Tongue (tissue), 2 donors: ENCODE measurements around the gene JAZF1. TPM values are rescaled to one million over a fixed set of nuclear protein-coding genes. Genes with fewer than 3 reads are reported as not detected.

Experiments
- DNase-seq: peaks from one replicate; pipeline ENCODE4 v3.0.0-alpha.2; 2015
- total RNA-seq: library from RNA; depleted of rRNA; stranded (reverse); fragments of >200 nt; gene quantifications from one replicate; pipeline ENCODE4 v1.2.3, GENCODE V29; 2014

JAZF1 gene
- total RNA-seq, 1 donor from 2014 or later, result 30.4 TPM

- no peak for DNase-seq
These were observed 14.3 kb downstream of the JAZF1 start for GRCh38 chr7:28165961-28166955.

DNA sequence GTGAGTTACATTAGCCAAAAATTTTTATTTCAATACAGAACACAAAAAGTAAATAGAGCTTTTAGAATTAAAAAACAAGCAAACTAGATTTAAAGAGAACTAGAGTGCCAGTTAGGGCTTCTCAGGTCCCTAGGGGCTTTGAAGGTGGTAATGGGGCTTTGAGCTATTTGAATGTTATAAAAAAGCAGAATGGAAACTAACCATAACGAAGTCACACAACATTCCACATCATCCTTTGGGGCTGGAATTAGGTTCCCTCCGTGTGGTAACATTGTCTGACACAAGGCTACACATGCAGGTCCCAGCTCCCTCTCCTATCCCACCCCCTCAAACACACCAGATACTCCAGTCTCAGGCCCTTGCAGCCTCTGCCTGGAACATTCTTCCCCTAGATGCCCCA lies 15.3 kb downstream of the JAZF1 start:
- no peak for DNase-seq

- no peak for DNase-seq
These were observed 16.6 kb downstream of the JAZF1 start for GRCh38 chr7:28163949-28164348.

GRCh38 chr7:28161331-28161730 lies 19.3 kb downstream of the JAZF1 start:
- DNase-seq, result no peak

DNA sequence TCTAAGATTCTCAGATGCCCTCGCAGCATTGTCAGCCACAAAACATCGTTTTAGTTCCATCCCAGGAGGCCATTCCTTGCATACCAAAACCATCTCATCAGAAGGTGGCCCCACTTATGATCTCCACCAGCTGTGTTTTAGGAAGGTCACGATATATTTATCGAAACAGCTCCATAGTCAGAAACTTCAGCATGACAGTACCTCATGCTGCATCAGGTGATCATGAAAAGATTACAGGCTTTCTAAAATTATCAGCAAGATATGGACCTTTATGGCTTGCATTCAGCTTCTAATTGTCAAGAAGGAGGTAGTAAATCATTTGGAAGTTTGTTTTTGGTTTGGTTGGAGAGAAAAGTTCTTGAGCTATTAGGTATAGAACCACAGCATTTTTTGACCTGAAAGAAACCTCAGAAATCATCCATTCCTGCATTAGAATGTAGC lies 20.0 kb downstream of the JAZF1 start:
- DNase-seq, result no peak

- DNase-seq, result no peak
These were observed 22.7 kb downstream of the JAZF1 start for GRCh38 chr7:28157831-28158416.

DNA sequence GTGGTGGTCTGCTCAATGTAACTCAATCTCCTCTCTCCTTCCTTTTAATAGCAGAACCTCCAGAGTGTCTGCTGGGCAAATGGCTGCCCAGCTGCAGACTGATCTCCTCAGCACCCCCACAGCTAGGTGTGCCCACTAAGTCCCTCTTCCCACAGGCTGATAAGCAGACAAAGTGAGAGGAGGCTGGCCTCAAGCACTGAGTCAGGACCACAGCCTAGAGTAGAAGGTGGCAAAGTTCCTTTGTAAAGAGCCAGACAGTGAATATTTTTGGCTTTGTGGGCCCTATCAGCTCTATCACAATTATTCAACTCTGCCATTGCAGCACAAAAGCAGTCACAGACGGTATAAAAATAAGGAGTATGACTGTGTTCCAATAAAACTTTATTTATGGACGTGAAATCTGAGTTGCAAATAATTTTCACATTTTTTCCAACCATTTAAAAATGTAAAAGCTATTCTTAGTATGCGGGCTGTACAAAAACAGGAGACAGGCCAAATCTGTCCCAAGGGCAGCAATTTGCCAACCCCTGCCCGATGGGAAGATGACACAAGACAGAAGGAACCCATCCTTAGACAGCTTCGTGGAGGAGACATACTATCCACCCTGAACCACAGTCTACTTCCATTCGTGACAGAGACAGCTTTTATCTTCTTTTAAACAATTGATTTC lies 23.4 kb downstream of the JAZF1 start:
- DNase-seq, result no peak

GRCh38 chr7:28156401-28156800 lies 24.2 kb downstream of the JAZF1 start:
- DNase-seq, result no peak

DNA sequence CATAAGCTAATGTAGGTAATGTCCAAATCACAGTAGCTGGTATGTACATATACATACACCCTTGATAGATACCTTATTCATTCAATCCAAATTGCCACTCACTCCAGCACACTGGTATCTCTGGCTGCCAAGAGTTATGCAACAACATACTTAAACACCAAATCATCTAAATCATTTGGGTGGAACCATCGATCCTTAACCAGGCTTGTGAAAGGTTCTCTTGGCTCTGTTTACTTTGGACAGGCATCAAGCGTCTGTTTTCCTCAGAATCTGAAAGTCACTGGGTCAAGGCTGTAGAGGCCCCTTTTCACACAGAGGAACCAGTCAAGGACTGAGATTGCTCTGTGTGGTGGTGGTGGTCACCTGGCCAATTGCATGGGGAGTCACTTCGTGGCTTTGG lies 24.6 kb downstream of the JAZF1 start:
- DNase-seq, result no peak

- DNase-seq, result no peak
These were observed 25.5 kb downstream of the JAZF1 start for GRCh38 chr7:28155019-28155660.

- no peak for DNase-seq
These were observed 28.0 kb downstream of the JAZF1 start for GRCh38 chr7:28152594-28152993.

DNA sequence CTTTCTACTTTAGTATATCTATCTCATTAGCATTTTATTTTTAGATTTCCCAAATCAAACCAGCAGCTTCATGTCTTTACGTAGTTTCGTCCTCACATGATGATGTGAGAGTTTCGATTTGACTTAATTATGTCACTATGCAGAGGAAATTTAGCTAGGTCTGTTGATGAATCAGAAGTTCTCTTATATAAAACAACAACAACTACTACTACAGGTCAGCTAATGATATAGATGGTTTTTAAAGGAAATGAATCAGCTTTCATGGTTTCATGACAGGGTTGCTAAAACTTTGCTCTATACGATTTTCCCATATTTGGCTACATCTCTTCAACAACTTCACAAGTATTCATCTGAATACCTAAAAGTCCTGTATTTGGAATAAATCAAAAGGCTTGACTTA lies 28.6 kb downstream of the JAZF1 start:
- DNase-seq, result no peak

GRCh38 chr7:28149291-28150101 lies 31.1 kb downstream of the JAZF1 start:
- no peak for DNase-seq

- DNase-seq, result no peak
These were observed 34.7 kb downstream of the JAZF1 start for GRCh38 chr7:28145931-28146330.

- no peak for DNase-seq
These were observed 35.4 kb downstream of the JAZF1 start for GRCh38 chr7:28145090-28145626.

DNA sequence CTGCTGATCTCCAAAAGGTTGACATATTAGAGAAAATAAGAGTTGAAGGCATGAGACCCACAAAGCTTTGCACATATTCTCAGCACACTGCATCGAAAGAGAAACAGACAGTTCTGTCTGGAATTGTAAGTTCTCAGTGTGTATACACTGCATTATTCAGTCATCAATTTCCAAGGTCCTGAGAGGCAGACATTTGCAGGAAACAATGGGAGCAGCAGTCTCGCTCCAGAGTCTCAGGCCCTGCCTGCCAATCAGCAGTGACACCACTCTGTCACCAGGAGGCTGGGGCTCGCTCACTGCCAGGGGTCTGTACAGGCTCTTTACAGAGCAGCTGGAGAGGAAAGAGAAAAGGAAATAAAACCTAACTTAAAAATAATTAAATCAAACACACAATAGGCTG lies 36.3 kb downstream of the JAZF1 start:
- DNase-seq, result no peak

- DNase-seq, result no peak
These were observed 37.9 kb downstream of the JAZF1 start for GRCh38 chr7:28142650-28143049.

DNA sequence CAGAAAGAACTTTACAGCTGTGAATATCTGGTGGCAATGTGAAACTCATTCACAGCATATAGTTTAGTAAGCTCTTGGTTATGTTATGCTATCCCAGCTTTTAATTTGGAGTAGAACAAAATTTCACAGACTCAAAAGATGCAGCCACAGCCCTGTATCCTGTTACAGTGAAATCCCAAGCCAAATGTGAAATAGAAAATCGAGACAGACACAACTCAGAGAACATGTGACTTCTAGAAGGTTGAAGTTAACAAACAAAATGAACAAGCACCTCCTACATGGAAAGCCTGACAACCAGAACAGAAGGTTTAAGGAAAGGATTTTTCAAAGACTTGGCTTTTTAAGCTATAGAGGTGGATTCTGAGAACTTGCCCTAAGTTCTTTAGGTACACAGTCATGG lies 39.6 kb downstream of the JAZF1 start:
- DNase-seq, result peak; percentile 76

- no peak for DNase-seq
These were observed 41.8 kb downstream of the JAZF1 start for GRCh38 chr7:28138837-28139236.

DNA sequence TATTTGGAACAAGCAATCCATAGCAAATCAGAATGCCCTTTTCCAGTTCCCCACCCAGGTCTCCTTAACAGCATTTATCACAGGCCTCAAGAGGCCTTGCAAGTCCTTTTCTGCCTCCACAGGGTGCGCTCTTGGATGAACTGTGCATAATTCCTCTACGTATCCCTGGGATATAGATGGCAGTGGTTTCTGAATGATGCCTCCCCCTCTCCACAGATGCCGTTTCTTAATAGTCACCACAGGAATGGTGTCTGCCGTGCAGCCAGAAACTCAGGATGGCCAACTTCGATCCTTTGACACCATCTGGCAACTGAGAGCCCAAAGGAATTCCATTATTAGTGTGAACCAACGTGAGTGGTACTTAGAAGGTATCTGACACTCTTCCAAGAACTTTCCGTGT lies 43.1 kb downstream of the JAZF1 start:
- DNase-seq, result no peak

GRCh38 chr7:28136885-28137284 lies 43.7 kb downstream of the JAZF1 start:
- no peak for DNase-seq
